ENCODE data around the gene IPO13.

The IPO13 gene

GRCh38 chr1:43931711-43932660 lies 14.8 kb upstream of the IPO13 start:
- DNase-seq, result no peak

- no peak for DNase-seq
These were observed 13.9 kb upstream of the IPO13 start for GRCh38 chr1:43932786-43933385.

- DNase-seq, result no peak
These were observed 13.2 kb upstream of the IPO13 start, which contains the start of gene ARTN for GRCh38 chr1:43933386-43934100. Gene ARTN (plus strand): TSS chr1:43933801. CDS start chr1:43935657, 1,856 bp downstream.

- peak; percentile 35 for DNase-seq
These were observed 12.4 kb upstream of the IPO13 start for GRCh38 chr1:43934101-43934985.

GRCh38 chr1:43934986-43935324 lies 11.8 kb upstream of the IPO13 start:
- DNase-seq, result no peak

- DNase-seq, result no peak
These were observed 10.9 kb upstream of the IPO13 start for GRCh38 chr1:43935711-43936427.

- no peak for DNase-seq
These were observed 10.2 kb upstream of the IPO13 start for GRCh38 chr1:43936431-43937151.

GRCh38 chr1:43937179-43937865 lies 9.4 kb upstream of the IPO13 start:
- no peak for DNase-seq

GRCh38 chr1:43938383-43938782 lies 8.4 kb upstream of the IPO13 start:
- no peak for DNase-seq

- no peak for DNase-seq
These were observed 7.7 kb upstream of the IPO13 start for GRCh38 chr1:43938892-43939587.

GRCh38 chr1:43942411-43942810 lies 4.3 kb upstream of the IPO13 start:
- no peak for DNase-seq

GRCh38 chr1:43944860-43945259 lies 1.9 kb upstream of the IPO13 start:
- no peak for DNase-seq

- no peak for DNase-seq
These were observed 995 bp upstream of the IPO13 start for GRCh38 chr1:43945674-43946235.

- peak; percentile 4 for DNase-seq
These were observed 517 bp downstream of the IPO13 start for GRCh38 chr1:43947061-43947873.

- no peak for DNase-seq
These were observed 1.2 kb downstream of the IPO13 start for GRCh38 chr1:43947874-43948437.

- no peak for DNase-seq
These were observed 2.9 kb downstream of the IPO13 start for GRCh38 chr1:43949678-43950077.

GRCh38 chr1:43951021-43951985 lies 4.6 kb downstream of the IPO13 start:
- DNase-seq, result no peak

Data from CD4-positive, alpha-beta T cell treated with Interleukin-4 for 4 hours (primary cell).